Ovary (tissue), 9 donors: ENCODE results near the gene KDM8. TPM values are rescaled to one million over a fixed set of nuclear protein-coding genes. Genes with fewer than 3 reads are reported as not detected.

Experiments used
- DNase-seq, 5 donors: peaks; one replicate each; pipeline ENCODE4 v3.0.0-alpha.2; 2019 to 2020
- H3K27ac ChIP-seq, 2 donors: fragments of 200-600 bp; one replicate each; pipeline versions ENCODE4 v1.5.1 to v1.8.0; 2019 to 2022
- H3K27me3 ChIP-seq: fragments of 200-600 bp; one replicate; pipeline ENCODE4 v1.8.0; 2022
- H3K36me3 ChIP-seq: fragments of 200-600 bp; sonication (generic); one replicate; pipeline ENCODE4 v1.5.1; 2019
- H3K4me1 ChIP-seq: one replicate; pipeline ENCODE4 v1.8.1; 2013; ENCODE audit warnings: mild to moderate bottlenecking, moderate library complexity; ENCODE audit not compliant: insufficient read depth
- H3K4me3 ChIP-seq: fragments of 200-600 bp; sonication (generic); one replicate; pipeline ENCODE4 v1.5.1; 2017
- H3K9me3 ChIP-seq, 2 donors: fragments of 200-600 bp in 1 of 2; sonication (generic) in 1 of 2; one replicate each; pipeline versions ENCODE4 v1.5.1 to v1.8.1; 2013 to 2019; ENCODE audit warnings: mild to moderate bottlenecking in 1 of 2, moderate library complexity in 1 of 2
- CTCF ChIP-seq, 3 donors: fragments of 450-650 bp in 2 of 3; fragments of 200-600 bp in 1 of 3; IDR thresholded peaks; one replicate each; pipeline versions ENCODE4 v1.5.1 to v1.8.0; 2016 to 2022; ENCODE audit warnings: antibody characterized with exemption in 3 of 3, mild to moderate bottlenecking in 1 of 3
- EP300 ChIP-seq: sonication (generic); formaldehyde crosslinking; IDR thresholded peaks from one replicate; pipeline ENCODE4 v1.6.1; 2017; ENCODE audit warnings: antibody characterized with exemption
- POLR2A ChIP-seq: fragments of 450-650 bp; IDR thresholded peaks from one replicate; pipeline ENCODE4 v1.6.1; 2017; ENCODE audit warnings: antibody characterized with exemption, mild to moderate bottlenecking, moderate library complexity
- WGBS, 3 donors: extraction: QIAGEN DNeasy Blood & Tissue Kit in 1 of 3; methylation state at CpG; one replicate each; pipeline versions ENCODE4 v1.1.5 to v1.1.7; 2013 to 2017; 5-methylcytosine and 5-hydroxymethylcytosine counted together
- intact Hi-C, 4 donors: fragments of 100-400 bp; cut with DNase I; formaldehyde crosslinking; loops; one replicate each; pipeline versions ENCODE4 v1.11.0 to v1.15.1; 2022 to 2023
- polyA plus RNA-seq, 2 donors: library from polyadenylated mRNA; stranded (reverse); fragments of 200-250 nt in 1 of 2; fragments of 350-450 nt in 1 of 2; fragmentation: Illumina TruSeq in 1 of 2; extraction: RNeasy Lipid Tissue Mini Kit (QIAGEN cat#74804) in 1 of 2; gene quantifications; one replicate each; pipeline ENCODE4 v1.2.3, GENCODE V29; 2013 to 2014
- total RNA-seq, 7 donors: library from RNA; depleted of rRNA in 2 of 7; stranded (reverse); fragments of >200 nt in 2 of 7; fragmentation: NEBNext Ultra II Directional in 3 of 7; extraction: Animal tissue kit (Norgen Biotek cat#: 25700) in 3 of 7; gene quantifications; one replicate each; pipeline versions ENCODE4 v1.1.0 to v1.2.4, GENCODE V29; 2016 to 2023
- donor health status: DM: no; HTN: no; CAD: no; lungs with moderate emphysema.
- donor health status: DM: no; HTN: no; CAD: no.
- donor health status: Bipolar disorder and iron deficiency.
- donor health status: DM: yes; HTN: yes; CAD: no.
- donor health status: DM: no; HTN: no; CAD: no.
- donor health status: DM: yes; HTN: yes; CAD: no.

Gene KDM8
- total and polyA plus RNA-seq, 9 donors: 3.7 to 11.0 (median 5.0) TPM

GRCh38 chr16:27238591-27238990 is 35.3 kb downstream of the KDM8 start:
- 89 to 97% (median 93%) methylated on average over 2 of the region's 2 CpGs for WGBS, 3 donors
- Histone ChIP-seq H3K27me3 (no peaks in the 10 kb centered on the region), H3K9me3 (no peaks in the 10 kb centered on the region), H3K4me1 (peaks cover 19% of the 10 kb centered on the region), H3K36me3 (no peaks in the 10 kb centered on the region), H3K27ac (no peak overlapping the region), H3K4me3 (no peak overlapping the region)
- no peak for TF ChIP-seq EP300
- no peak for TF ChIP-seq POLR2A
- no peak for TF ChIP-seq CTCF (IDR thresholded peaks at IDR 0.05)
- peak in 1 of 5 donors; percentile 3 for DNase-seq
- intact Hi-C loops: loop anchor here in 1 of 4 donors (2.0 kb wide), 1 partner anchor 130 kb away; no protein-coding TSS in a partner anchor

- peak in 1 of 5 donors; percentile 19 for DNase-seq
- intact Hi-C loops: loop anchor here in 1 of 4 donors (2.0 kb wide), 1 partner anchor 130 kb away; no protein-coding TSS in a partner anchor
- WGBS, 3 donors: 98% methylated on average over 5 of the region's 5 CpGs
- Histone ChIP-seq H3K27me3 (no peaks in the 10 kb centered on the region), H3K27ac (no peak overlapping the region), H3K36me3 (no peaks in the 10 kb centered on the region), H3K4me1 (peaks cover 23% of the 10 kb centered on the region), H3K4me3 (no peak overlapping the region), H3K9me3 (no peaks in the 10 kb centered on the region)
- TF ChIP-seq EP300: no peak
- no peak for TF ChIP-seq CTCF (IDR thresholded peaks at IDR 0.05)
- no peak for TF ChIP-seq POLR2A
These were observed 35.7 kb downstream of the KDM8 start for GRCh38 chr16:27239026-27239425.

GRCh38 chr16:27239906-27240655 is 36.8 kb downstream of the KDM8 start:
- WGBS, 3 donors: 90 to 92% (median 91%) methylated on average over 9 of the region's 9 CpGs
- intact Hi-C loops: loop anchor here in 1 of 4 donors (2.0 kb wide), 1 partner anchor 129 kb away; no protein-coding TSS in a partner anchor
- Histone ChIP-seq H3K36me3 (no peaks in the 10 kb centered on the region), H3K9me3 (no peaks in the 10 kb centered on the region), H3K27me3 (no peaks in the 10 kb centered on the region), H3K4me3 (no peak overlapping the region), H3K27ac (no peak overlapping the region), H3K4me1 (peaks cover 32% of the 10 kb centered on the region)
- TF ChIP-seq EP300 (no peak), CTCF (IDR thresholded peaks at IDR 0.05) (no peak), POLR2A (no peak)
- peak in 3 of 5 donors; percentile 7 to 13 (median 13) for DNase-seq

- intact Hi-C loops: no loop called here
- no peak overlapping the region for H3K27ac ChIP-seq
- no peak overlapping the region for H3K4me3 ChIP-seq
- DNase-seq: peak in 2 of 5 donors; percentile 6 to 14
- H3K36me3 ChIP-seq: no peaks in the 10 kb centered on the region
- TF ChIP-seq EP300 (no peak), CTCF (IDR thresholded peaks at IDR 0.05) (no peak), POLR2A (no peak)
- H3K4me1 ChIP-seq: peaks cover 34% of the 10 kb centered on the region
- 61 to 75% (median 69%) methylated on average over 6 of the region's 6 CpGs for WGBS, 3 donors
- no peaks in the 10 kb centered on the region for H3K9me3 ChIP-seq
- no peaks in the 10 kb centered on the region for H3K27me3 ChIP-seq
These were observed 37.7 kb downstream of the KDM8 start for GRCh38 chr16:27240948-27241531.
